Psoas muscle (tissue), 8 donors: ENCODE results near the gene TYMS. TPM values are rescaled to one million over a fixed set of nuclear protein-coding genes. Genes with fewer than 3 reads are reported as not detected.

Source experiments
- ATAC-seq, 4 donors: fragments of 200-7000 bp; cut with Tn5 transposase; one replicate each; pipeline ENCODE4 v1.9.1; 2020; ENCODE audit warnings: moderate library complexity in 3 of 4, mild to moderate bottlenecking in 2 of 4
- DNase-seq, 2 donors: peaks; one replicate each; pipeline ENCODE4 v3.0.0-alpha.2; 2020
- H3K27ac ChIP-seq: fragments of 200-600 bp; one replicate; pipeline ENCODE4 v1.8.0; 2022
- H3K27me3 ChIP-seq, 3 donors: fragments of 200-600 bp in 1 of 3; one replicate each; pipeline versions ENCODE4 v1.6.1 to v1.8.0; 2013 to 2022; ENCODE audit warnings: low read length in 2 of 3, mild to moderate bottlenecking in 2 of 3, moderate library complexity in 1 of 3; ENCODE audit not compliant: insufficient read depth in 3 of 3
- H3K36me3 ChIP-seq, 2 donors: fragments of 200-600 bp in 1 of 2; one replicate each; pipeline versions ENCODE4 v1.6.1 to v1.8.0; 2013 to 2022; ENCODE audit warnings: low read depth in 1 of 2, mild to moderate bottlenecking in 1 of 2, moderate library complexity in 1 of 2; ENCODE audit not compliant: insufficient read depth in 1 of 2
- H3K4me1 ChIP-seq: fragments of 200-600 bp; one replicate; pipeline ENCODE4 v1.8.0; 2022
- H3K4me3 ChIP-seq: fragments of 200-600 bp; one replicate; pipeline ENCODE4 v1.8.0; 2022; ENCODE audit warnings: mild to moderate bottlenecking
- H3K9me3 ChIP-seq: fragments of 200-600 bp; one replicate; pipeline ENCODE4 v1.8.0; 2022
- CTCF ChIP-seq: fragments of 200-600 bp; IDR thresholded peaks from one replicate; pipeline ENCODE4 v1.8.0; 2022; ENCODE audit warnings: antibody characterized with exemption
- WGBS, 3 donors: extraction: QIAGEN DNeasy Blood & Tissue Kit; methylation state at CpG; one replicate each; pipeline versions ENCODE4 v1.1.6 to v1.1.7; 2013; 5-methylcytosine and 5-hydroxymethylcytosine counted together
- intact Hi-C, 2 donors: fragments of 100-400 bp; cut with DNase I; formaldehyde crosslinking; loops; one replicate each; pipeline versions ENCODE4 v1.11.0 to v1.14.2; 2022
- polyA plus RNA-seq, 3 donors: library from polyadenylated mRNA; stranded (reverse); fragments of 200-250 nt; gene quantifications; one replicate each; pipeline ENCODE4 v1.2.3, GENCODE V29; 2013
- total RNA-seq, 4 donors: library from RNA; stranded (reverse); fragmentation: NEBNext Ultra II Directional in 2 of 4; extraction: Animal tissue kit (Norgen Biotek cat#: 25700) in 2 of 4; gene quantifications; one replicate each; pipeline versions ENCODE4 v1.2.1 to v1.2.4, GENCODE V29; 2021 to 2023
- donor health status: healthy with polysubstance abuse.
- donor health status: DM: no; HTN: no; CAD: no; lungs with moderate emphysema.
- donor health status: Bipolar disorder and iron deficiency.
- donor health status: healthy.
- donor health status: DM: yes; HTN: yes; CAD: no.
- donor health status: DM: no; HTN: no; CAD: no.
- donor health status: DM: no; HTN: no; CAD: no.
- donor health status: DM: yes; HTN: yes; CAD: no.

The TYMS gene
- total and polyA plus RNA-seq, 7 donors: 0.25 to 0.65 (median 0.32) TPM; not detected in 1

- WGBS, 3 donors: 67 to 83% (median 82%) methylated on average over 5 of the region's 5 CpGs
- no peak overlapping the region for H3K4me3 ChIP-seq
- H3K36me3 ChIP-seq: peaks cover 3 to 74% of the 10 kb centered on the region in 2 donors
- no peaks in the 10 kb centered on the region for H3K9me3 ChIP-seq
- no peak overlapping the region for H3K27ac ChIP-seq
- TF ChIP-seq CTCF: no peak
- H3K4me1 ChIP-seq: no peaks in the 10 kb centered on the region
- DNase-seq (no peak), ATAC-seq (no peak)
- no peaks in the 10 kb centered on the region for H3K27me3 ChIP-seq
- intact Hi-C loops: no loop called here
Measured at GRCh38 chr18:676069-676468, 18.6 kb downstream of the TYMS start.

DNA sequence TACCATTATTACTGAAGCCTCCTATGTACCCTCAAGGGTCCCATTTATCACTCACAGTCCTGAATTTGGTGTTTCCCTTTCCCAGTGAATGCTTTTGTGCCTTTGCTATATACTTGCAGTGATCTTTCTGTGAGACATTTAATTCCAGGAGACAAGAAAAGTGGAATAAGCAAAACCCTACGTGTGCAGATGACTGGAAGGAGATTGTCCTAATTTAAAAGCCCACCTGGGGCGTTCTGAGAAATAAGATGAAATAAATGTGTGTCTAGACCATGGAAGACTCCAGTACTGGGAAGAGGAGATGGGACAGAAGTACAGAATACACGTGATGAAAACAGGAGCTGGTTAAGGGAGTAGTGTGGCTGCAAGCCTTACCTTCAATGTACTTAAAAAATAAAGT is 19.3 kb downstream of the TYMS start:
- H3K36me3 ChIP-seq: peaks cover 3 to 75% of the 10 kb centered on the region in 2 donors
- H3K27ac ChIP-seq: no peak overlapping the region
- no peak for ATAC-seq

DNA sequence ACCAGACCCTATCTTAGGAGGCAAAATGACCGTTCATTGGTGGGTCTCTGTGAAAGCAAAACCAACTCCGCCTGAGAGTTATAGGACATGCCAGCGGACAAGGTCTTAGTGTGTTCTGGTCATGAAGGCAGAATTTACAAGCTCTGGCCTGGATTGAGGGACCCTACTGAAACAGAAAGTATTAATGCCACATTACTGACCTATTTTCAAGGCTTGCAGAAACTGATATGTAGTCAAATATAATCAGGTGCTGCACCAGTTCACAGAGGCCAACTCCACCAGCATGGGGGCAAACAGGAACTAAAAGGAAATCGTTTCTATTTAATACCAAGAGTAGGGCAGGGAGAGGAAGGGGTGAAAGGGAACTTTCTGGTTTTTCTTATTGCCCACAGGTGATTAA is 19.7 kb downstream of the TYMS start:
- ATAC-seq (no peak), DNase-seq (no peak)
- 58 to 83% (median 66%) methylated on average over 4 of the region's 4 CpGs for WGBS, 3 donors
- Histone ChIP-seq H3K9me3 (no peaks in the 10 kb centered on the region), H3K4me3 (no peak overlapping the region), H3K36me3 (peaks cover 3 to 75% of the 10 kb centered on the region in 2 donors), H3K27me3 (no peaks in the 10 kb centered on the region), H3K27ac (no peak overlapping the region), H3K4me1 (no peaks in the 10 kb centered on the region)
- intact Hi-C loops: no loop called here
- TF ChIP-seq CTCF: no peak

More for the DNA sequence above, 19.3 kb downstream of the TYMS start:
- H3K4me3 ChIP-seq: no peak overlapping the region
- H3K27me3 ChIP-seq: no peaks in the 10 kb centered on the region
- no peak for DNase-seq
- H3K4me1 ChIP-seq: no peaks in the 10 kb centered on the region
- no peak for TF ChIP-seq CTCF
- 89 to 96% (median 94%) methylated on average over 3 of the region's 3 CpGs for WGBS, 3 donors
- intact Hi-C loops: no loop called here
- H3K9me3 ChIP-seq: no peaks in the 10 kb centered on the region

- peaks cover 0 to 72% of the 10 kb centered on the region in 2 donors for H3K36me3 ChIP-seq
- ATAC-seq: no peak
Measured at GRCh38 chr18:677951-678381, 20.5 kb downstream of the TYMS start.

More at GRCh38 chr18:677951-678381, 20.5 kb downstream of the TYMS start:
- H3K9me3 ChIP-seq: no peaks in the 10 kb centered on the region
- H3K4me1 ChIP-seq: no peaks in the 10 kb centered on the region
- no peak for DNase-seq
- TF ChIP-seq CTCF: no peak
- intact Hi-C loops: no loop called here
- H3K4me3 ChIP-seq: no peak overlapping the region
- H3K27me3 ChIP-seq: no peaks in the 10 kb centered on the region
- 84 to 91% (median 86%) methylated on average over 14 of the region's 14 CpGs for WGBS, 3 donors
- H3K27ac ChIP-seq: no peak overlapping the region
